ENCODE data around the gene ANO2.

ANO2 gene

DNA sequence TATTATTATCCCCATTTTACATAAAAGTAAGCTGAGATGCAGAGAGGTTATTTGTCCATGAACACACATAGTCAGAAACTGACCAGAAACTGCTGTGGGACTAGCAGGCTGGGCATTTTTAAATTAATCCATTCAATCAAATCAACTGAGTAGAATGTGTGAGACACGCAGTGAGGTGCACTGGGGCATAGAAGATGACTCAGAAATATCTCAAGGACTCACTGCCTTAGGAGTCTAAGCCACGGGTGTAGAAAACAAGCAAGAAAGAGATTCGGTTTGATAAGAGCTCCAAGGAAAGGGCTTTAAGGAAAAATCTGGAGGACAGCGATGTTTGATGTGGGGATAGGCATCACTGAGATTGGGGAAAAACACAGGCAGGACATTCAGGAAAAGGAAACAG, 127.8 kb downstream of the ANO2 start:
- no peak for TF ChIP-seq ZC3H10 (CRISPR knock-in tag; IDR thresholded peaks at IDR 0.05)
- no peak for TF ChIP-seq RARB (CRISPR knock-in tag; IDR thresholded peaks at IDR 0.05)
- TF ChIP-seq TOX (CRISPR knock-in tag; IDR thresholded peaks at IDR 0.05; ENCODE audit: borderline replicate concordance): no peak
- TF ChIP-seq CREB5 (CRISPR knock-in tag; IDR thresholded peaks at IDR 0.05; ENCODE audit: low read depth): no peak
- no peak for TF ChIP-seq ZNF70 (CRISPR knock-in tag; IDR thresholded peaks at IDR 0.05)
- TF ChIP-seq ZFP3 (CRISPR knock-in tag; IDR thresholded peaks at IDR 0.05): no peak
- no peak for TF ChIP-seq ZNF8 (CRISPR knock-in tag; IDR thresholded peaks at IDR 0.05)
- no peak for TF ChIP-seq ZFP30 (CRISPR knock-in tag; IDR thresholded peaks at IDR 0.05)
- no peak for TF ChIP-seq OSR1 (CRISPR knock-in tag; IDR thresholded peaks at IDR 0.05)
- ATAC-seq: no peak

DNA sequence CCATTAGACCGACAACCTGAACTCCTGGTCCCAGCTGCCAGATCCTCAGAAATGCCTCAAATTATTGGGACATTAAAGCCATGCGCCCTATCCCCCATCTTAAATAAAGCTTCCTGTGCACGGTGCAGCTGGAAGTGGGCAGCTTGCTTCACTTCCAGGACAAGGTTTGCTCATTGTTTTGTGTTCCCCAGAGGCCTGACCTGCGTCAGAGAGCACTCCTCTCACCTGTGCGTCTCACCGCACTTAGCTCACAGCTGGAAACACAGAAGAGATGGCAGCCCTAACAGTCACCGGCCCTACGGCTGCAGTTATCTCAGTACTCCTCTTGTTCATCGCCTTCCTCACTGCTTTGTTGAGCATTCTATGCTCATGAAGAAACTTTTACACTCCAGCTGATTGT, 135.5 kb downstream of the ANO2 start:
- ATAC-seq: no peak
- no peak for TF ChIP-seq ISL1 (CRISPR knock-in tag; IDR thresholded peaks at IDR 0.05)
- no peak for TF ChIP-seq OSR1 (CRISPR knock-in tag; IDR thresholded peaks at IDR 0.05)

DNA sequence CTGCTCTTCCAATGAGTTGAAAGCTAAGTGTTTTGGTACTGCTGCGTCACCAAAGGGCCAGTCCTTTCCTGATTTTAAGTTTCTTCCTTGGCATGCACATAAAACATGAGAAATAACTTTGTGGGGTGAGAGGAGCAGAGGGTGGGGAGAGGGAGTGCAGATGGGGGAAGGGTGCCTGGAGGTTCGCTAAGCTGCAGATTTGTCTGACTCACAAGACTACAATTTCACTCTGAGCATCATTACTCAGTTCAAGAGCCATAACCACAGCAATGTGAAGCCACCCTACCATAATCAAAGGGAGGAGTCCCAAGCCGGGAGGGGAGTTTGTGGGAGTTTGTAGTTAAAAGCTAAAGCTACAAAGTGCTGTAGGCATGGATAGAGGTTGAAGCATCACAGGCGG, 136.1 kb downstream of the ANO2 start:
- no peak; the same call in 2 of the 3 replicates for ATAC-seq

DNA sequence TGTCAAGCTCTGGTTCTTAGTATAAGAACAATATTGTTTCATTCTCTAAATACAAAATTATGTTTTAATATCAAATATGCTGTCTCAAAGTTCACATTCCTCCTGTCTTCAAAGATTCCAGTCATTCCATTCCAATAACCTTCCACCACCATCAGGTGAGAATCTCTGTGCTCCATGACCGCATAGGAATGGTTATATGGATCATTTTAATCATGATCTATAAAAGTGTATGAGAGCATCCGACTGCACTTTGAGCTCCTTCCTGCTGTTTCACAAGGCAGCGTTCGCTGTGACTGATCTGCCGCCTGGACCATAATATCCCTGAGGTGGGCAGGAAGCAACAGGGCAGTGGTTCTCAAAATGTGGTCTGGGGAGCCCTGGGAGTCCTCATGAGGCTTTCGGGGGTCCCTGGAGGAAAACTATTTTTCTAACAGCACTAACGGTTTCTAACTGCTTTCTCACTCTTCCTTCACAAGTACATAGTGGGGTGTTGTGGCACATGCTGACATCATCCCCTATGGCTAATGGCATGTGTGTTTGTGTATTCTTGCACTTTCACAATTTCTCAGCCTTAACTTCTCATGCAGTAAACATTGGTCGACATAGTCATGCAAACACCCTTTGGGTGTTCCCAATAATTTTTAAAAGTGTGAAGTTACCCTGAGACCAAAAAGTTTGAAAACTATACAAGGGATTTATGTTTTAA, 137.4 kb downstream of the ANO2 start:
- ATAC-seq: no peak
- TF ChIP-seq SNAI2 (CRISPR knock-in tag; IDR thresholded peaks at IDR 0.05): no peak
- no peak for TF ChIP-seq ZFP3 (CRISPR knock-in tag; IDR thresholded peaks at IDR 0.05)
- TF ChIP-seq OSR1 (CRISPR knock-in tag; IDR thresholded peaks at IDR 0.05): no peak
- no peak for TF ChIP-seq ESRRG (CRISPR knock-in tag; IDR thresholded peaks at IDR 0.05)
- no peak for TF ChIP-seq PPARA (CRISPR knock-in tag; IDR thresholded peaks at IDR 0.05; ENCODE audit: borderline replicate concordance)
- TF ChIP-seq TCF4 (CRISPR knock-in tag; IDR thresholded peaks at IDR 0.05; ENCODE audit: borderline replicate concordance): no peak
- no peak for TF ChIP-seq PATZ1 (CRISPR knock-in tag; IDR thresholded peaks at IDR 0.05; ENCODE audit: borderline replicate concordance)
- no peak for TF ChIP-seq ZC3H10 (CRISPR knock-in tag; IDR thresholded peaks at IDR 0.05)

More for the DNA sequence above, 136.1 kb downstream of the ANO2 start:
- TF ChIP-seq TCF4 (CRISPR knock-in tag; IDR thresholded peaks at IDR 0.05; ENCODE audit: borderline replicate concordance) (no peak), CSDC2 (CRISPR knock-in tag; IDR thresholded peaks at IDR 0.05) (no peak), RARB (CRISPR knock-in tag; IDR thresholded peaks at IDR 0.05) (no peak), ZNF565 (CRISPR knock-in tag; conservative IDR thresholded peaks at IDR 0.05; ENCODE audit: low read depth) (no peak), PATZ1 (CRISPR knock-in tag; IDR thresholded peaks at IDR 0.05; ENCODE audit: borderline replicate concordance) (no peak), CSRNP3 (CRISPR knock-in tag; IDR thresholded peaks at IDR 0.05) (no peak), TOX (CRISPR knock-in tag; IDR thresholded peaks at IDR 0.05; ENCODE audit: borderline replicate concordance) (no peak), ESRRG (CRISPR knock-in tag; IDR thresholded peaks at IDR 0.05) (no peak), ZFP3 (CRISPR knock-in tag; IDR thresholded peaks at IDR 0.05) (no peak)
- TF ChIP-seq, protein P1, sequence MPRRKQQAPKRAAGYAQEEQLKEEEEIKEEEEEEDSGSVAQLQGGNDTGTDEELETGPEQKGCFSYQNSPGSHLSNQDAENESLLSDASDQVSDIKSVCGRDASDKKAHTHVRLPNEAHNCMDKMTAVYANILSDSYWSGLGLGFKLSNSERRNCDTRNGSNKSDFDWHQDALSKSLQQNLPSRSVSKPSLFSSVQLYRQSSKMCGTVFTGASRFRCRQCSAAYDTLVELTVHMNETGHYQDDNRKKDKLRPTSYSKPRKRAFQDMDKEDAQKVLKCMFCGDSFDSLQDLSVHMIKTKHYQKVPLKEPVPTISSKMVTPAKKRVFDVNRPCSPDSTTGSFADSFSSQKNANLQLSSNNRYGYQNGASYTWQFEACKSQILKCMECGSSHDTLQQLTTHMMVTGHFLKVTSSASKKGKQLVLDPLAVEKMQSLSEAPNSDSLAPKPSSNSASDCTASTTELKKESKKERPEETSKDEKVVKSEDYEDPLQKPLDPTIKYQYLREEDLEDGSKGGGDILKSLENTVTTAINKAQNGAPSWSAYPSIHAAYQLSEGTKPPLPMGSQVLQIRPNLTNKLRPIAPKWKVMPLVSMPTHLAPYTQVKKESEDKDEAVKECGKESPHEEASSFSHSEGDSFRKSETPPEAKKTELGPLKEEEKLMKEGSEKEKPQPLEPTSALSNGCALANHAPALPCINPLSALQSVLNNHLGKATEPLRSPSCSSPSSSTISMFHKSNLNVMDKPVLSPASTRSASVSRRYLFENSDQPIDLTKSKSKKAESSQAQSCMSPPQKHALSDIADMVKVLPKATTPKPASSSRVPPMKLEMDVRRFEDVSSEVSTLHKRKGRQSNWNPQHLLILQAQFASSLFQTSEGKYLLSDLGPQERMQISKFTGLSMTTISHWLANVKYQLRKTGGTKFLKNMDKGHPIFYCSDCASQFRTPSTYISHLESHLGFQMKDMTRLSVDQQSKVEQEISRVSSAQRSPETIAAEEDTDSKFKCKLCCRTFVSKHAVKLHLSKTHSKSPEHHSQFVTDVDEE (CRISPR knock-in tag; IDR thresholded peaks at IDR 0.05): no peak

Data from SK-N-SH treated with all-trans-retinoic acid at 6 μM for 48 hours (cell line).